Mucosa of rectum (tissue), 2 donors: ENCODE measurements around the gene PXMP4.

Experiments
- H3K27ac ChIP-seq, 2 donors: one replicate each; pipeline ENCODE4 v1.7.0; 2013; ENCODE audit warnings: inconsistent platforms in 2 of 2, low read depth in 2 of 2, low read length in 2 of 2
- H3K27me3 ChIP-seq, 2 donors: one replicate each; pipeline ENCODE4 v1.7.0; 2013; ENCODE audit warnings: low read length in 2 of 2; ENCODE audit not compliant: control insufficient read depth in 2 of 2, insufficient read depth in 2 of 2
- H3K36me3 ChIP-seq, 2 donors: one replicate each; pipeline ENCODE4 v1.7.0; 2013; ENCODE audit warnings: low read length in 2 of 2; ENCODE audit not compliant: control insufficient read depth in 2 of 2, insufficient read depth in 2 of 2
- H3K4me1 ChIP-seq, 2 donors: one replicate each; pipeline ENCODE4 v1.7.0; 2013; ENCODE audit warnings: low read length in 2 of 2, mild to moderate bottlenecking in 1 of 2; ENCODE audit not compliant: control insufficient read depth in 2 of 2, insufficient read depth in 2 of 2
- H3K4me3 ChIP-seq, 2 donors: one replicate each; pipeline ENCODE4 v1.7.0; 2013; ENCODE audit warnings: low read length in 2 of 2
- H3K9ac ChIP-seq, 2 donors: one replicate each; pipeline ENCODE4 v1.7.0; 2013; ENCODE audit warnings: low read length in 2 of 2, low read depth in 1 of 2, mild to moderate bottlenecking in 1 of 2
- H3K9me3 ChIP-seq, 2 donors: one replicate each; pipeline ENCODE4 v1.7.0; 2013; ENCODE audit warnings: low read length in 2 of 2; ENCODE audit not compliant: control insufficient read depth in 2 of 2
- donor health status: healthy.
- donor health status: Normal muscosa, but diverticular disease.

Gene PXMP4

DNA sequence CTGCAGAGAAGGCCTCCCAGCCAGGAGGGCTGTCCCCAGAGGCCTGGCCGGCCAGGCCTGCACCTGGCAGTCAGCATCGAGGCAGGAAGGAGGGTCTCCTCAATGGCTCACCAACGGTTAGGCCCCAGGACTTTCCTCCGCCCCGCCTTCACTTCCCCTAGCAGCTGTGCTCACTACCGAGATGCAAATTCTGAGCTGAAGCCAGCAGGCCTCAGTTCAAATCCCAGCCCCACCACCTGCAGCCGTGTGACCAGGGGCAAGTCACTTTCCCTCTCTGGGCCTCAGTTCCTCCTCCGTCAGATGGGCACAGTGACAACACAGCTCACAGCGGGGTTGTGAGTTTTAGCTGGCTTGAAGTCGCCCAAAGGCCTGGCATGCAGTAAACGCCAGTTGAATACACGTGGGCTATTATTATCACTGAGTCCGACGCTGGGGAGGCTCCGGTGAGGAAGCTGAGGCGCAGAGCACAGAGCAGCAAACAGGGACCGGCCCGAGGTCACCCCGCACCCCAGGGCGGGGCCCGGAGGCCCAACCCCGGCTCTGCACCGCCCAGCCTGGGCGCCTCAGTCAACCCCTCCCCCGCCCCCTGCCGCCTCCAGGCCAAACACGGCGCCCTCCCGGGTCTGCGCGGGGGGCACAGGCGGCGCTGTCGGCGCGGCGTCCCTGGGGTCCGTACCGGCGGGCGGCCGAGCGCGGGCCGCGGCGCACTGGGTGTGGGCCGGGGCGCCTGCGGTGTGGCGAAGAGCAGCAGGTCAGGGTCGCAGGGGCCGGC, 34.6 kb downstream of the PXMP4 start:
- H3K27ac ChIP-seq = peak overlapping the region; percentile 44 to 75
- no peaks in the 10 kb centered on the region for H3K36me3 ChIP-seq
- no peaks in the 10 kb centered on the region for H3K27me3 ChIP-seq
- peak overlapping the region; percentile 55 to 65 for H3K4me3 ChIP-seq
- peaks cover 14 to 17% of the 10 kb centered on the region in 2 donors for H3K4me1 ChIP-seq
- H3K9ac ChIP-seq = peak overlapping the region; percentile 47 to 58
- H3K9me3 ChIP-seq = no peaks in the 10 kb centered on the region

DNA sequence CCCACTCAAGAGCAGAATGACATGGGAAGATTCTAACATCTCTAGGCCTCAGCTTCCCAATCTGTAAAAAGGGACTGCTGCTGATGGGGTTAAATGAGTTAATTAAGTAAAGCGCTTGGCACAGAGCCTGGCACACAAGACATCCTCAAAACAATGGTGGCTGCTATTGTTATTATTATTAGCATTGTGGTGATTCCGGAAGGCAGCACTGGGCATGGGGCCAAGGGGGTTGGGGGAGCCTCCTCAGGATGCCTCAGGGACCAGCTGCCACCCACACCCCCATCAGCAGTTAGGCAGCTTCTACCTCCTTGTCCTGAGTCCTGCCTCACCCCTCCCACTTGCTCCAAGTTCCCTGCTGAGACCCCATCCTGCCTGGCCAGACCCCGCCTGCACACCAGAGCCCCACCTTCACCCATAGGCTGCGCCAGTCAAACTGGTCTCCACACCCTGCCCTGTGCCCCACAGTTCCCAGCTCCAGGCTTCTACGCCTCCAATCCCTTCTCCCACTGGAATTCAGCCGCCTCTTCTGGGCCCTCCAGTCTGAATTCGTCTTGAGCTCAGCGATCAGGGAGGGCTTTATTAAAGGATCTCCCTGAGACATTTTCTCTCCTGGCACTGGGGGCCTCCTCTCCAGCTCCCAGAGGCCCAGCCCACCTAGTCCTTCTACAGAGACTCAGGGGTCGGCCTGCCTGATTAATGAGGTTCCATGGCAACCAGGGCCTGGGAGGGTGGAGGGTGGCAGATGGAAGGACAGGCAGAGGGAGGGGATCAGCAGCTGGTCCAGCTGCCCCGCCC, 35.4 kb downstream of the PXMP4 start:
- no peaks in the 10 kb centered on the region for H3K27me3 ChIP-seq
- H3K9me3 ChIP-seq = no peaks in the 10 kb centered on the region
- H3K27ac ChIP-seq = peak overlapping the region; percentile 44 to 75
- peak overlapping the region; percentile 47 to 58 for H3K9ac ChIP-seq
- no peaks in the 10 kb centered on the region for H3K36me3 ChIP-seq
- H3K4me3 ChIP-seq = peak overlapping the region; percentile 55 to 65
- peaks cover 14 to 17% of the 10 kb centered on the region in 2 donors for H3K4me1 ChIP-seq

- Histone ChIP-seq H3K4me3 (no peak overlapping the region), H3K36me3 (no peaks in the 10 kb centered on the region), H3K27me3 (no peaks in the 10 kb centered on the region), H3K9me3 (no peaks in the 10 kb centered on the region), H3K27ac (no peak overlapping the region), H3K4me1 (peaks cover 12 to 15% of the 10 kb centered on the region in 2 donors), H3K9ac (no peak overlapping the region)
Observed at GRCh38 chr20:33681728-33682353, 38.3 kb downstream of the PXMP4 start.

- H3K4me1 ChIP-seq = peaks cover 11 to 15% of the 10 kb centered on the region in 2 donors
- no peaks in the 10 kb centered on the region for H3K9me3 ChIP-seq
- no peak overlapping the region for H3K27ac ChIP-seq
Observed at GRCh38 chr20:33681288-33681687, 38.8 kb downstream of the PXMP4 start.

DNA sequence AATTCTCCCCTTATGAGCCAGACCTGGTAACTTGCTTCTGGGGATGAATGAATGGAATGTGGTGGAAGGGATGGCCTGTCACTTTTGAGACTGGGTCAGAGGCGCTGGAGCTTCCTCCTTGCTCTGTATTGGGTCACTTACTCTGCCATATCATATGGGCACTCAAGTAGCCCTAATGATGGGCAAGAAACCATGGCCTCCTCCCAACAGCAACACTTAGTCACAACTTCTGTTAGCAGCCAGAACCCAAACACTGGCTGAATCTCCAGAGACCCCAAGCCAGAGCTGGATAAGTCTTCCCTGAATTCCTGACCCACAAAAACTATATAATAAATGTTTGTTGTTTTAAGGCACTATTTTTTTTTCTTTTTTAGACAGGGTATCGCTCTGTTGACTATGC, 39.4 kb downstream of the PXMP4 start:
- no peak overlapping the region for H3K9ac ChIP-seq
- H3K4me1 ChIP-seq = peaks cover 14 to 21% of the 10 kb centered on the region in 2 donors
- no peak overlapping the region for H3K27ac ChIP-seq
- no peaks in the 10 kb centered on the region for H3K9me3 ChIP-seq
- H3K4me3 ChIP-seq = no peak overlapping the region
- H3K27me3 ChIP-seq = no peaks in the 10 kb centered on the region
- H3K36me3 ChIP-seq = no peaks in the 10 kb centered on the region

More at GRCh38 chr20:33681288-33681687, 38.8 kb downstream of the PXMP4 start:
- Histone ChIP-seq H3K36me3 (no peaks in the 10 kb centered on the region), H3K27me3 (no peaks in the 10 kb centered on the region), H3K9ac (no peak overlapping the region), H3K4me3 (no peak overlapping the region)

DNA sequence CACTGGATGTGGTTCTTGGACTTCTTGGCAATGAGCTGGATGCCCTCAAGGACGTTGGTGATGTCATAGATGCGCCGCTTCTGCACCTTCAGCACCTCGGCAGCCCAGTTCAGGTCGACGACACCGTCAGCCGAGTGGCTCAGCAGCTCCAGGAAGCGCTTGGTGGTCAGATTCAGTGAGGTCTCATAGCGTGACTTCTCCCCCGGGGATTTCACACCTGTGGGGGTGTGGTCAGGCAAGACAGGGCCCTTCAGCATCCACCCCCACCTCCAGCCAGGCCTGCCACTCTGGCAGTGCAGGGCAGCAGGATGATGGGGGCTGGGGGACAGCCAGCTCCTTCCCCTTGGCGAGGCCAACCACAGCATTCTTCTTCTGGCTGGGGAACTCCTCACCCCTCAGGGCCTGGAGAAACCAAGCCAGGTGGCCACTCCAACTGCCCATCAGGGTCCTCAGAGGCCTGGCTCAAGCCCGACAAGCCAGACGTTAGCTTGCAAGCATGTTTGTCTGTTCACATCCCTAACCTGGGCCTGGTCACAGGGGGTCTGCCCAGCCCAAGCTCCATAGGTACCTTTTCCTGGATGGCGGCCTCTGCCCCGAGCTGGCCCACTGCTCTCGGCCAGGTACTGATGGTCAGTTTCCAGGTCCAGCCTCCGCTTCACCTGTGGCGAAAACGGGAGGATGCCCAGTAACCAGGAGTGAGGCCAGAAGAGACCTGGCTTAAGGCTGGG, 40.2 kb downstream of the PXMP4 start:
- Histone ChIP-seq H3K9me3 (no peaks in the 10 kb centered on the region), H3K4me1 (peaks cover 15 to 21% of the 10 kb centered on the region in 2 donors), H3K27ac (no peak overlapping the region), H3K4me3 (no peak overlapping the region), H3K27me3 (no peaks in the 10 kb centered on the region), H3K9ac (no peak overlapping the region), H3K36me3 (no peaks in the 10 kb centered on the region)

DNA sequence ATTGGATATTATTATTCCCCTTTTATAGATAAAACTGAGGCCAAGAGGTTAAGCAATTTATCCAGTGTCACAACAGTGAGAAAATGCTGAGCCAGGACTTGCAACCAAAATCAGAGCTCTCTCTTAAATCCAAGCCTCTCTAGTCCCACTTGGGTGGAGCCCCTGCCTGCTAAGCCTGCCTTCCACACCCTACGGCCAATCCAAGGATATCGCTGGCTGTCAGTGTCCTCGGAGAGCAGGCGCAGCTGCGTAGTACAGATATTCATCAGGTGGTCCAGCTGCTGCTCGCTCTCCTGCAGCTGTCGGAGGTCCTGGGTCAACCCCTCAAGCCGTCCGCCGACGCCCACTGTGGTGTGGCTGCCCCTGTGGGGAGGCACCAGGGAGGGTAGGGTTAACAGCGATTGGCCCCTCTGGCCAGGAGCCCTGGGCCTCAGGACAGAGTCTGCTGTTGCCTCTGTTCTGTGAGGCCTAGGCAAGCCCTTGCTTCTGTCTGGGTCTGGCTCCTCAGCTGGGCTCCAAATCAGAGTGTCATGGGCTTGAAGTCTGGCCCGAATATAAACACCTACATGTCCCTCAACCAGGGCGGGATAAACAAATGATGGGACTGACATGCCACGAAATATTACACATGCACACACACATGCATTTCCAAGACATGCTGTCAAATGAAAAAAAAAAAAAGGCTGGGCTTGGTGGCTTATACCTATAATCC, 42.0 kb downstream of the PXMP4 start:
- peaks cover 20 to 28% of the 10 kb centered on the region in 2 donors for H3K4me1 ChIP-seq
- H3K27ac ChIP-seq = peak overlapping the region; percentile 17 to 49
- no peak overlapping the region for H3K9ac ChIP-seq

DNA sequence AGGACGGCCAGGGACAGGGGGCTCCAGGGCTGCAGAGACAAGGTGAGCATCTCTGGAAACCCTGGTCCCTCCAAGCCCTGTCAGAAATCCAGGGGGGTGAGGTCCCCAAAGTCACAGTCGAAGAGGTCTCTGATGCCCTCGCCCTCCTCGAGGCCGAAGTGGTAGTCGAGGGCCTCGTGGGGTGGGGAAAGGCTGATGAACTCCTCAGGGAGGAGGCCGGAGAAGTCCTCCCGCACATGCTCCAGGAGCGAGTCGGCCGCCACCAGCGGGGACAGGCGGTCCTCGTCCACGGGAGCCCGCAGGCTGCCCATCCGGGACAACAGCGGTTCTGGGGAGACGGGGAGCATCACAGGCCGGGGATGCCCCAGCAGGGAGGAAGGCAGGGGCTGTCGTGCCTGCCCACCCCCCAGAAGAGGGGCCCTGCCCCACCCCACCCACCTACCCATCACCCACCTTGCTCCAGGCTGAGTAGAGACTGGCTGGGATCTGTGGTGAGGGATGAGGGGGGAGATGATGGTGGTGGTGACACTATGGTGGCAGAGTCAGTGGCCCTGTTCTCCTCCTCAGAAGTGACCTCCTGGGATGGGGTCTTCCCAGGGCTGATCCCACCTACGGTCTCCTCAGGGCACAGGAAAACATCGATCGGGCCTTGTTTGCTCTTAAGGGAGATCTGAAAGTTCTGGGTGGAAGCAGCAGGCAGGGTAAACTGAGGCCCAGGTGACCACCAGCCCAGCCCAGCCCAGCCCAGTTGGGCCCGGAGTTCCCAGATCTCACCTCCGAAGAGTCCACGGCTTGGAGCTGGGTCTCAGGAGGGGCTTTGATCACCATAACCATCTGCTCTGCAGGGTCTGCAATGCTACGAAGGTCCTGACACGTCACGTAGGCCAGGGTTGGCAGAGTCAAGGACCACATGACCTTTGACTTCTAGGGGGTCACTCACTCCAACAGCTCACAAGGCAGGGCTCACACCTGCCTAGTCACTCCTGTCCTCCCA, 43.2 kb downstream of the PXMP4 start:
- H3K27ac ChIP-seq = no peak overlapping the region
- no peak overlapping the region for H3K9ac ChIP-seq
- no peaks in the 10 kb centered on the region for H3K27me3 ChIP-seq
- H3K9me3 ChIP-seq = no peaks in the 10 kb centered on the region
- no peak overlapping the region for H3K4me3 ChIP-seq
- no peaks in the 10 kb centered on the region for H3K36me3 ChIP-seq
- H3K4me1 ChIP-seq = peaks cover 28 to 37% of the 10 kb centered on the region in 2 donors

More for the DNA sequence above, 42.0 kb downstream of the PXMP4 start:
- Histone ChIP-seq H3K4me3 (no peak overlapping the region), H3K27me3 (no peaks in the 10 kb centered on the region), H3K36me3 (no peaks in the 10 kb centered on the region), H3K9me3 (no peaks in the 10 kb centered on the region)
